ENCODE data around the gene NXPH3. TPM values are rescaled to one million over a fixed set of nuclear protein-coding genes. Genes with fewer than 3 reads are reported as not detected.
A peak's percentile ranks its signal among the peaks of the same experiment; 100 is the strongest.

The NXPH3 gene
- total and polyA plus RNA-seq, 2 donors (not counting 3 experiments of a cell fraction or from before 2014, with no cell fraction given) = 1.7 to 2.0 TPM

- Histone ChIP-seq H3K79me2 (ENCODE audit: control insufficient read depth, insufficient read depth, low read length) (no peaks in the 10 kb centered on the region), H3K27ac (ENCODE audit: insufficient read depth, low read depth, low read length) (no peak overlapping the region), H3K9me1 (replicated peaks; ENCODE audit: control insufficient read depth, extremely low read depth, insufficient read depth, low read length) (no peaks in the 10 kb centered on the region), H3K4me2 (ENCODE audit: insufficient read depth, low read length) (peak overlapping the region; percentile 70), H3K9me3 (replicated peaks; ENCODE audit: control insufficient read depth, insufficient read depth, low read length) (no peaks in the 10 kb centered on the region), H4K20me1 (replicated peaks; ENCODE audit: control insufficient read depth, extremely low read depth, insufficient read depth, low read length) (no peaks in the 10 kb centered on the region), H3K27me3 (ENCODE audit: control insufficient read depth in 2 of 2, insufficient read depth in 2 of 2, low read length in 2 of 2) (peaks cover 2 to 8% of the 10 kb centered on the region in 2 experiments), H3K36me3 (ENCODE audit: control insufficient read depth in 2 of 2, extremely low read depth in 1 of 2, insufficient read depth in 2 of 2, low read length in 2 of 2) (no peaks in the 10 kb centered on the region), H3K4me3 (replicated peaks in 1 of 3; ENCODE audit: insufficient read depth in 1 of 3, low read depth in 1 of 3, low read length in 3 of 3) (peak overlapping the region; percentile 58 to 70 (median 62)), H3K9ac (replicated peaks; ENCODE audit: extremely low read depth, insufficient read depth, low read length) (no peak overlapping the region), H2AFZ (ENCODE audit: low read depth, low read length) (peak overlapping the region; percentile 98), H3K4me1 (ENCODE audit: control insufficient read depth, extremely low read depth, insufficient read depth, low read length) (peaks cover 13% of the 10 kb centered on the region)
- intact Hi-C loops (cut with micrococcal nuclease) (no loop called here), dilution Hi-C loops (cut with MboI; ENCODE audit: extremely low pct_ligation_motif_present, low sequenced_read_pairs) (no loop called here)
- POLR2A ChIA-PET = no interaction called here
- peak; percentile 43 for DNase-seq (ENCODE audit: low read depth, low spot score)
- TF ChIP-seq POLR2A (IDR thresholded peaks at IDR 0.05; ENCODE audit: low read depth, low read length) (peak; percentile 41), EZH2 (IDR thresholded peaks at IDR 0.05; ENCODE audit: borderline replicate concordance, low read depth, low read length, severe bottlenecking) (peak; percentile 3), JUN (IDR thresholded peaks at IDR 0.05; ENCODE audit: borderline replicate concordance, insufficient read depth, insufficient read length, low read depth) (no peak), POLR2AphosphoS5 (IDR thresholded peaks at IDR 0.05; ENCODE audit: insufficient read depth, low read depth, low read length) (no peak), MYC (IDR thresholded peaks at IDR 0.05; ENCODE audit: low read depth, low read length) (no peak), GATA2 (IDR thresholded peaks at IDR 0.05; ENCODE audit: insufficient read depth, insufficient read length, low read depth, low read length) (no peak)
- peak; percentile 69 for FAIRE-seq
- CTCF ChIA-PET = interaction anchor here (0.5 to 14.0 kb wide), 16 partner anchors 9 to 420 kb away, joined by 3 to 786 read pairs (median 4); partner anchors contain the start of genes SLC35B1 and SPOP
- BruUV-seq (replicated peaks) = no TSS peak
Measured at GRCh38 chr17:49576088-49576916, 631 bp downstream of the NXPH3 start.

Data from endothelial cell of umbilical vein (primary cell).